Activated T-cell treated with anti-CD3 and anti-CD28 coated beads, Interleukin-2, amount 50 U/mL, for 4 hours (primary cell): Measurements from ENCODE around the gene STEAP1. TPM values are rescaled to one million over a fixed set of nuclear protein-coding genes. Genes with fewer than 3 reads are reported as not detected.

Experiments used
- ATAC-seq, 2 donors: fragments of 200-7000 bp; cut with Tn5 transposase; one replicate each; pipeline ENCODE4 v1.10.0; 2021
- DNase-seq: peaks from one replicate; pipeline ENCODE4 v3.0.0-alpha.2; 2020
- H3K27me3 Mint-ChIP-seq: one replicate; pipeline ENCODE4 v1.8.0; 2021; ENCODE audit warnings: low read depth, mixed read lengths
- H3K36me3 Mint-ChIP-seq: one replicate; pipeline ENCODE4 v1.8.0; 2022; ENCODE audit warnings: mixed read lengths; ENCODE audit not compliant: insufficient read depth
- H3K4me1 Mint-ChIP-seq: one replicate; pipeline ENCODE4 v1.8.0; 2021; ENCODE audit warnings: low read depth, mixed read lengths
- H3K4me3 Mint-ChIP-seq: one replicate; pipeline ENCODE4 v1.8.0; 2021; ENCODE audit warnings: mild to moderate bottlenecking, moderate library complexity, mixed read lengths
- H3K9me3 Mint-ChIP-seq: one replicate; pipeline ENCODE4 v1.8.0; 2021; ENCODE audit warnings: mixed read lengths
- total RNA-seq, 3 donors: library from RNA; stranded (reverse); gene quantifications; one replicate each; pipeline ENCODE4 v1.2.1, GENCODE V29; 2021

Gene STEAP1
- total RNA-seq, 3 donors from 2014 or later: 0.16 to 0.66 TPM; not detected in 1

GRCh38 chr7:90212149-90212495, 57.9 kb downstream of the STEAP1 start:
- Mint-ChIP-seq H3K36me3 (no peaks in the 10 kb centered on the region), H3K9me3 (no peaks in the 10 kb centered on the region), H3K27me3 (peaks cover 15% of the 10 kb centered on the region), H3K4me1 (peaks cover 2% of the 10 kb centered on the region), H3K4me3 (no peak overlapping the region)
- no peak for DNase-seq
- no peak for ATAC-seq

DNA sequence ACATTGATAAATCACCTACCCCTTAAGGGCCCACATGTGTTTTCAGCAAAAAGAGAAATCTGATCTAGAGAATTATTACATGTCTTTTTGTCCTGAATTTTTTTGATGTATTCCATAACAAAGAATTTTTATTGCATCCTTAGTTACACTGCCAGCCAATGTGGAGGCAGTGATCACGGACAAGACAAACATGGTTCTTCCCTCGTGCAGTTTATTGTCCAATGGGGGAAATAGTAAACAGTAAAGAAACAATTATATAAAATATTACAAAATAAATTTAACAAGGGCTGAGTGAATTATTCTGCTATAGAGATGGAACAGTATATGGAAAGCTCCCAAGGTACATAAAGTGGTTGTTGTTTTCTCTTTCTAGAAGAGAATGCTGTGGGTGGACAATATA, 59.3 kb downstream of the STEAP1 start:
- DNase-seq (no peak), ATAC-seq (no peak)
- H3K4me3 Mint-ChIP-seq: no peak overlapping the region
- H3K9me3 Mint-ChIP-seq: no peaks in the 10 kb centered on the region
- H3K36me3 Mint-ChIP-seq: no peaks in the 10 kb centered on the region
- H3K4me1 Mint-ChIP-seq: peaks cover 2% of the 10 kb centered on the region
- peaks cover 18% of the 10 kb centered on the region for H3K27me3 Mint-ChIP-seq

Other genes starting within 250 kb of the STEAP1 start
- under 1 TPM in 2 of 3 donors, not detected in 1; 0.08 to 0.14 TPM for gene STEAP2, start 57.3 kb downstream of the STEAP1 start, total RNA-seq
- under 1 TPM in 1 of 3 donors, not detected in 2; 0.20 TPM for gene CFAP69, start 90.7 kb downstream of the STEAP1 start, total RNA-seq
- not detected for gene FAM237B, start 166.8 kb downstream of the STEAP1 start, total RNA-seq
- 10 to 100 TPM; 39.9 to 43.1 (median 42.4) TPM for gene GTPBP10, start 192.2 kb downstream of the STEAP1 start, total RNA-seq
- 1 to 10 TPM; 1.1 to 2.3 (median 1.6) TPM for gene CLDN12, start 249.0 kb downstream of the STEAP1 start, total RNA-seq